ENCODE results near the gene ZNF860.
A peak's percentile ranks its signal among the peaks of the same experiment; 100 is the strongest.
"Not testable (repeated sequence)": the region's sequence is repeated elsewhere in the genome, so short reads cannot be mapped to it uniquely, and the experiment has no call there.

ZNF860 gene

DNA sequence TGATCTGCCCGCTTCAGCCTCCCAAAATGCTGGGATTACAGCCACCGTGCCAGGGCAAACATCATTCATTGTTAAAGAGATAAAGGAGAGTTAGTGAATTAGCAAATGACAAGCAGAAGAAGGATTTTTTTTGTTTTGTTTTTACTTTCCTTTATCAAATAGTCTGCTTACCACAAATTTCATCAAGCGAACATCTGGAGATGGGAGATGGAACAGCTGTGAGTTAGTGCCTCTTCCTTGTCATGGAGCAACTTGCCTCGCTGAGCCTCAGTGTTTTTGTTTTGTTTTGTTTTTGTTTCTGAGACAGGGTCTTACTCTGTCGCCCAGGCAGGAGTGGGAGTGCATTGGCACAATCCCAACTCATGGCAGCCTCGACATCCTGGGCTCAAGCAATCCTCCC is 15.9 kb downstream of the ZNF860 start:
- DNase-seq (ENCODE audit: low spot score) = no peak

DNA sequence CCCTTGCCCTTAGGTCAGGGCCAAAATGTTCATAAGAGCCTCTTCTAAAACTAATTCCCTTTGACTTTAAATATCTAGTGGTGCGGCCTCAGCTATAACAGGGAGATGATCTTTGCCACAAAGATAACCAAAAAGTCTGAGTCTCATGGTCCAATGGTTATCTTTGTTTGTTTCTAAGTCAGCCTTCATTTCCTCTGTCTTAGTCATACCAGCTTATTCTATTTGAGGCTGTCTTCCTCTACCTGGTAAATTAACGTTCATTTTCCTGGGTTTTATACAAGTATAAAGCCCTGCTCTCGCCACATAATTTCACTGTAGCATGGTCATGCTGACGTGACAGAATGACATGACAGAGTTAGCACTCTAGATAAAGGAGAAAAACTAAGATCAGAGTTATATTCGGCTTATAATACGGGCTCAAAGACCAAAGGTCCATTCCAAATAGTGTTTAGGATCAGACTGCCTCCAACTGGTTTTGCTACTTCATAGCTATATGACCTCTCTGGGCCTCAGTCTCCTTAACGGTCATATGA is 18.4 kb downstream of the ZNF860 start:
- peak; percentile 40 for DNase-seq (ENCODE audit: low spot score)

DNA sequence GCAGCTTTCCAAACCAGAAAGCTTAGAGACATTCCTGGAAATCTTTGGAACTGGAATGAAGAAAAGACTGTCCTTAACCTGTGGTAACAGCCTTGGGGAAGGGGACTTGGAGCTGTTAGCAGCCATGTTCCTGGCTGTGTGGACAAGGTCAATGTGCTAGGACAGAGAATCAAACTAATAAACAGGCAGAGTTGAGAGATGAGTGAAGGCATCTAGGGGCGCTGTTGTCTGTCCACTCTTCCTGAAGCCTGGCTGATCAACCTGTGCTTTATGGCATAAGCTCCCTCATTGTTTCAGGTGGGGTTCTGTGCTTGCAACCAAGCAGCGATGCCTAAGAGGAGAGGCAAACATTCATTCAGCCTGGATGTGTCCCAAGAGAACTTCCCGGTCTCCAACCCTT is 19.3 kb downstream of the ZNF860 start:
- no peak for DNase-seq (ENCODE audit: low spot score)

DNA sequence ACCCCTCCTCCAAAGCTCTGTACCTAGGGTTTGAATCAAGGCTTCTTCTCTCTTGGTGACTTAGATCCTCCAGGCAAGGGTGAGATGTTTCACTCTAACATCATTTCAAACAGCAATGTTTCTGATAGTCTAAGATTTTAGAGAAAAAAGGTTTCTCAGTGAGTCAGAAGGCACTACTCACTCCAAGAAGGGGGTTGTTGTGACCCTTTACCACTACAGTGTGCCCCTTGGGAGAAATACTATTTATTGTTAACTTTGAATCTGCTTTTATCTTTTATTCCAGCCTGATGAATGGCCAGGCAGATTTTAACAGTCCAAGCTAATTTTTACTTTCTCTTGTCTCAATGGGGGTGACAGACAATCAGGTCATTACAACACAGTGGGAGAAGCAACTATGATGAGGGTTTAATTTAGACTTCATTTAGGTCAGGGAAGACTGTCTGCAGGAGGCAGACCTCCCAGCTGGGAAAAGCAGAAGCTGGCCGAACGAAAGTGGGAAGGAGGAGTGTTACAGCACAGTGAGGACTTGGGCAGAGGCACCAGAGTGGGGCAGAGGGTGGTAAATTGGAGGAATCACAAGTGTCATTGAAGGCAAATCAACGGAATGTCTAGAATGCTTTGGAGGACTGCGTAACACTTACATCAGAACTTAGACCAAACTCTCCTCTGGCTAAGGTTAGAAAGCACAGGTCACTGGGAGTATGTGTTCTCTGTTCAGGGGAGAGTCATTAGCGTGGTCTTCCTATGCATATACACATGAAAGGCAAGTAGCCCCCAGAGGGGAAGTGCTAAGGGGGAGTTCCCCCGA is 21.2 kb downstream of the ZNF860 start:
- no peak for DNase-seq (ENCODE audit: low spot score)

DNA sequence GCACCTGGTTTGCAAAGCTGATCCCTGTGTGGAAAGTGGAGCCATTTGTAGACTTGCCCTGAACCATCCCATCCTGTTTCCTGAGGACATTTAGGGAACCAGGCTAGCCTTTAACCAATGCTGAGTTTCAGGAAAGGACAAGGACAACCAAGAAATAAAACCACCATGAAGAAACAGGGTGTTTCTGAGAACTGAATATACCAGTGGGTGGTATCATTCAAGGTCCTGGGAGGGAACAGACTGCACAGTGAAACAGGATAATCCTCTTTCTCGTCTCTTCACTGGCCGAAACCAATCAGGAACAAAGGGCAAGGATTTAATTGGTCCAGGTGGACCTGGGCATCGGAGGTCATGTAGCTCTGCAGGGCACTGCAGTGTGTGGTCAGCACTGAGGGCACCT is 21.8 kb downstream of the ZNF860 start:
- DNase-seq (ENCODE audit: low spot score) = no peak

DNA sequence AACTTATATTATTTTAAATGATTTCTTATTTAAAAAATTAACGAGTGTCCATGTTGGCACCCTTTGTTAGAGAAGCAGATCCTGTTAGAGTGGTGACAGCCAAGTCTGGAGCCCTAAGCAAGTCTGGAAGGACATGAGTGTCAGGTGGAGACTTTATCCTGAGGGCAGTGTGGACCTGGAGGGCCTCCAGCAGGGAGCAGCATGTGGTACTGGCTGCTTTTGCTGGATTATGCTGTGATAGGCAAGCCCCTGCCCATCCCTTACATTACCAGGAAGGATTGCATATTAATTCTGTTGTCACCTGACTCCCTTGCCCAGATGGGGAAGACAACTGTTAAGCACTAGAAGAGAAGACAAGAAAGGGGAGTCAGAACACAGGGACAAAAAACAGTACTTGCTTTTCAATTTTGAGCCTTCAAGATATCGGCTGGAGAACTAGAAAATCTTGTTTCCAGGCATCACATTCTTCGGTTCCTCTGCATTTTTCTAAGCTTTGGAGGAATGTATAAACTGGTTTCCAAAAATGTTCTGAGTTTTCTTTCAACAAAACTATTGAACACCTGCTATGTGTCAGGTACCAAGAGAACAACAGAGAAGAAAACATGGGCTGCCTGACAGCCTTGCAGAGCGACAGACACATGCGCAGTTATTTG is 22.7 kb downstream of the ZNF860 start:
- no peak for DNase-seq (ENCODE audit: low spot score)

DNA sequence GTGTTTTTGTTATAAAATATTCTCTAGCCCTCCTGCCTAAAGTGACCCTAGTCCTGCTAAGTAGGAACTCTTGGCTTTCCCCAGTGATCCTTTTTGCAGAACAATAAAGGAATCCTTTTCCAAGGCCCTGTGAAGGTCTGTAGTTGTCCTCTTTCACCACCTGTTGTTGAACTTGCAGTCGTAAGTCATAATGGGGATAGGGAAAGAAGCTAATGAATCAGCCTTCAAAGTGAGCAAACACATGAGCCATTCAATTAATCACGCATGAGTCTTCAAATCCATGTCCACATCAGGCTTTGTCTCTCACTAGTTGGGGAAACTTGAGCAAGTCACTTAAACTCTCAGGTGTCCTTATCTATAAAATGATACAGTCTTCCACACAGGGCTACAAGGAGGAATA is 27.6 kb downstream of the ZNF860 start:
- DNase-seq (ENCODE audit: low spot score) = no peak

DNA sequence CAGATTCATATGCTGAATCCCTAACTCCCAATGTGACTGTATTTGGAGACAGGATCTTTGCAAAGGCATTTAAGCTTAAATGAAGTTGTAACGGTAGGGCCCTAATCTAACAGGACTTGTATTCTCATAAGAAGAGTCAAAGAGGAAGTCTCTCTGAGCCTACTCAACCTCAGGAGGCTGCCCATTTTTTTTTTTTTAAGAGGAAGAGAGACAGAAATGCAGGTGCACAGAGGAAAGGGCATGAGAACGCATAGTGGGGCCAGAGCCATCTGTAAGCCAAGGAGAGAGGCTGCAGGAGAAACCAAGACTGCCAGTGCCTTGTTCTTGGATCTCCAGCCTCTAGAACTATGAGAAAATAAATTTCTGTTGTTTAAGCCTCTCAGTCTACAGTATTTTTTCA is 28.4 kb downstream of the ZNF860 start:
- DNase-seq (ENCODE audit: low spot score) = peak; percentile 68

DNA sequence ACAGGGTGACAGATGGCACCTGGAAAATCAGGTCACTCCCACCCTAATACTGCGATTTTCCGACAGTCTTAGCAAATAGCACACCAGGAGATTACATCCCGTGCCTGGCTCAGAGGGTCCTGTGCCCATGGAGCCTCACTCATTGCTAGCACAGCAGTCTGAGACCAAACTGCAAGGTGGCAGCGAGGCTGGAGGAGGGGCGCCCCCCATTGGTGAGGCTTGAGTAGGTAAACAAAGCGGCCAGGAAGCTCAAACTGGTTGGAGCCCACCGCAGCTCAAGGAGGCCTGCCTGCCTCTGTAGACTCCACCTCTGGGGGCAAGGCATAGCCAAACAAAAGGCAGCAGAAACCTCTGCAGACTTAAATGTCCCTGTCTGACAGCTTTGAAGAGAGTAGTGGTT is 29.1 kb downstream of the ZNF860 start:
- not testable (repeated sequence) for DNase-seq (ENCODE audit: low spot score)

DNA sequence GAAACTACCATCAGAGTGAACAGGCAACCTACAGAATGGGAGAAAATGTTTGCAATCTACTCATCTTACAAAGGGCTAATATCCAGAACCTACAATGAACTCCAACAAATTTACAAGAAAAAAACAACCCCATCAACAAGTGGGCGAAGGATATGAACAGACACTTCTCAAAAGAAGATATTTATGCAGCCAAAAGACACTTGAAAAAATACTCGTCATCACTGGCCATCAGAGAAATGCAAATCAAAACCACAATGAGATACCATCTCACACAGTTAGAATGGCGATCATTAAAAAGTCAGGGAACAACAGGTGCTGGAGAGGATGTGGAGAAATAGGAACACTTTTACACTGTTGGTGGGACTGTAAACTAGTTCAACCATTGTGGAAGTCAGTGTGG is 34.1 kb downstream of the ZNF860 start:
- DNase-seq (ENCODE audit: low spot score) = not testable (repeated sequence)

DNA sequence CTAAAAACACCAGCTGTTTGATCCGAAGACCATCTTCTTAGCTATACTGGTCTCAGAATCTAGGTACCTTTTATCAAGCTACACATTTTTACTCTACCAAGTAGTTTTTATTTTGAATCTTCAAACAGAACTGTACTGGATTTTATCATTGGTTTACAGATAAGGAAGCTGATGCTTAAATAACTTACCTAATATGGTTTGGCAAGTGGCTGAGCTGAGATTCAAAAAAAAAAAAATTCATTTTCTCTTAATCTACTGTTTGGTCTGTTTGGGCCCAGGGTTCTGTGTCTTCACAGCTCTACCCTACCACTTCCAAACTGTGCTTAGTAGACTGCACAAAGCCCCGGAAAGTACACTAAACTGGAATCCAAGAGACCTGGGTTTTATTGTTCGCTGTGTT is 35.7 kb downstream of the ZNF860 start:
- no peak for DNase-seq (ENCODE audit: low spot score)

DNA sequence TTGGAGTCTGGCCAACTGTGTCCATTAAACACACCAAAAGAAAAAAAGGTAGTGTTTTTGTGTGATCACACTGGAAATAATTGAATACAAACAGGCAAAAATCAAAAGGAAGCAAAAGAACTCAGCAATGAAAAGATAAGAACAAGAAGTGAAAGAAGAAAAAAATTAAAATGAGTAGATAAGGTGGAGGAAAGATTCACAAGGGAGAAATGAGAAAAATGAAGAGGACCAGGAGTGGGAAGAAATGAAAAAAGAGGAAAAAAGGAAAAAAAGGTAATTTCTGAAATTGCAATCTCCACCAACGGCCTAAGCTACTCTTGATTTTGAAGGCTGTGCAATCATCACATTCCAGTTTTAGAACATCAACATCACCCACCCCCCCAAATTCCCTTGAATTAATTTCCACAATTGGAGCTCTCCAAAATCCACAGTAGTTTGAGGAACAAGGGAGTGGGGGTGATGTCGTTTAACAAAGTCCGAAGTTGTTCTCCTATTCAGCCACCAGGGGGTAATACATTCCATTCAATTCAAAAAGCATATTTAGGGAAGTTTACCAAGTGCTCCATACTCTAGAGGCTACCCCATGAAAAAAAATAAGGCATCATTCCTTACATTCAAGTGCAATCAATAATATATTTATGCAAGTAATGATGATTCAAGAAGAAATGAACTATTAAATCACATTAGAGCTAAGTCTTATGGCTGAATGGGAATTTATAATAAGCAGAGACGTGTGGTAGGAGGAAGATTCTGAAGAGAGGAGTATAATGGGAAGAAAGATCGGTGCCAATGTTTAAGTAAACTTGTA is 37.4 kb downstream of the ZNF860 start:
- DNase-seq (ENCODE audit: low spot score) = peak; percentile 59

DNA sequence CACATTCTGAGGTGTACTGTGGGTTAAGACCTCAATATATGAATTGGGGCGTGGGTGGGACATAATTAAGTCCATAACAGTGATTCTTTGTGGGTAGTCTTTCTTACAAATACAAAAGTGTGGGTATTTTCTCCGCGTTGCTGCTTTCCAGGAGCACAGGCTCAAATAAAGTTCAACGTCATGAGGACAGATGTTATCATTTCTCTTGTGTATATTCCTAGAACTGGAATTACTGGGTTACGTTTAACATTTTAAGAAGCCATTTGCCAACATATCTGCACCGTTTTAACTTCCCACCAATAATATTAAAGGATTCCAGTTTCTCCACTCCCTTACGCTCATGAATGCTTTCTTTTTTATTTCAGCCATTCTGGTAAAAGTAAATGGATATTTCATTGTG is 39.6 kb downstream of the ZNF860 start:
- no peak for DNase-seq (ENCODE audit: low spot score)

DNA sequence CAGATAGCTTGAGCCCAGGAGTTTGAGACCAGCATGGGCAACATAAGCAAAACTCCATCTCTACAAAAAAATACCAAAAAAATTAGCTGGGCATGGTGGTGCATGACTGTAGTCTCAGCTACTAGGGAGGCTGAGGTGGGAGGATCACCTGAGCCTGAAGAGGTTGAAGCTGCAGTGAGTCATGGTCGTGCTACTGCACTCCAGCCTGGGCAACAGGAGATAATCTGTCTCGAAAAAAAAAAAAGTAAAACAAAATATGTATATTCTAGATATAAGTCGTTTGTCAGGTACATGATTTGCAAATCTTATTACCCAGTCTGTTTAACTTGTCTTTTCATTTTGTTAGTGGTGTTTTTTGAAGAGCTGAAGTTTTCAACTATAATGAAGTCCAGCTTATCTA is 40.2 kb downstream of the ZNF860 start:
- DNase-seq (ENCODE audit: low spot score) = no peak

DNA sequence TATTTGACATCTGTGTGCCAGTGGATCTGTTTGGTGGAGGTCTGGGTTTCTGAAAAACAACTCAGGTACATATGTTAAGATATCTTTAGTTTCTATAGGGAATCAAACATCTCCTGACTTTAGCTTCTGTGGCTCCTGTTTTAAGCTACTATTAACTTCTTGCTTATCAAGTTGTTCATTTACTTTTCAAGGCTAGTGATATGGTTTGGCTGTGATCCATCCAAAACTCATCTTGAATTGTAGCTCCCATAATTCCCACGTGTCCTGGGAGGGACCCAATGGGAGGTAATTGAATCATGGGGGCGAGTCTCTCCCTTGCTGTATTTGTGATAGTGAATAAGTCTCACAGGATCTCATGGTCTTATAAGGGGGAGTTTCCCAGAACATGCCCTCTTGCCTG is 41.4 kb downstream of the ZNF860 start:
- no peak for DNase-seq (ENCODE audit: low spot score)

DNA sequence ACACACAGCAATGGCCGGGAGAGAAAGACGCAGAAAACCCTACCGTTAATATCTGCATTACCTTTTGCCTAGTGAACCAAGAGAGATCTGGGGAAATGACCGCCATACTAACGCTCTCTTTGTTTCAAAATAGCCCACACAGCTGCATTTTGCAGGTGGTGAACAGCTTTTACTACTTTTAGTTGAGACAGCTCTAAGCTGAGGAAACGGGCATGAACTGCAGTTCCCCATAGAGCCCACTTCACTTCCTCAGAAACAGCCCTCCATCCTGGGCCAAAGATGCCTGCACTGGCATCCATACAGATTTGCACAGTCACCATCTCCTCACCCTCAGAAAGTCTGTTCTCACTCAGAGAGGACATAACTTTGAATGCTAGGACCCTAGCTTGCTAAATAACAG is 45.0 kb downstream of the ZNF860 start:
- DNase-seq (ENCODE audit: low spot score) = peak; percentile 59

DNA sequence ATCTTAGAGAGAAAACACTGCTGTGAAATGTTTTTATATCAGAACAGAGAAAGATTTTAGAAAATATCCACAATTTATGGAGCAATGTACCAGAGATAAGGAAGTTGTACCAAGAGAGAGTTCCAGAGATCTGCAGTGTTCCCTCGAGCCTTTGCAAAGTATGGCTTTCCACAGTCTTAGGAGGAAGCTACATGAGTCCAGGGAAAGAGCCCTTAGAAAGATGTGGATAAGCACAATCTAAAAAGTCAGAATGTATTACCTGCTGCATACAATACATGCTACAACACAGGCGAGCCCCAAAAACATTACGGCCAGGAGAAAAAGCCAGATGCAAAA is 56.4 kb downstream of the ZNF860 start:
- no peak for DNase-seq (ENCODE audit: low spot score)

DNA sequence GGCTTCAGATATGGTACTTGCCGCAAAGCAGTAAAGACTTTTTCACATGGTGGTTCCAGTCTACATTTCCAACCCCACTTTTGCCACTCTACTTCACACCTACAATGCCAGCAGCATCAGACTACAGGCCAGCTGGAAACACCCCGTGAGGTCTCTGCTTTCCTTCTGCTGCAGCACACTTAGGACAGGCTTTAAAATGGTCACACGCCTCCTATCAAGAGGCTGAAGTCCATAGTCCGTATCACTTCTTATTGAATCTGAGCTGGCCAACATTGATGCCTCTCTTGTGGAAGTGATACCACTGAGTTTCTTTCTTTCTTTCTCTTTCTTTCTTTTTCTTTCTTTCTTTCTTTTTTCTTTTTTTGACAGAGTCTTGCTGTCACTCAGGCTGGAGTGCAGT is 59.8 kb downstream of the ZNF860 start:
- DNase-seq (ENCODE audit: low spot score) = no peak

Data from germinal center (tissue), 1 donor.